HL-60 (cell line): ENCODE data around the gene MAP3K2.

Experiments used
- CTCF ChIP-seq: IDR thresholded peaks from one replicate; pipeline ENCODE4 v1.5.1; 2011; ENCODE audit warnings: low read length, control low read depth, inconsistent platforms; ENCODE audit not compliant: insufficient read depth
- GABPA ChIP-seq: IDR thresholded peaks from 2 replicates; pipeline ENCODE4 v1.6.1; 2012; ENCODE audit warnings: low read depth
- POLR2AphosphoS5 ChIP-seq: IDR thresholded peaks from 2 replicates; pipeline ENCODE4 v1.6.1; 2012; ENCODE audit warnings: low read depth
- REST ChIP-seq: IDR thresholded peaks from 2 replicates; pipeline ENCODE4 v1.6.1; 2012; ENCODE audit warnings: low read depth; ENCODE audit not compliant: insufficient replicate concordance
- SPI1 ChIP-seq: IDR thresholded peaks from 2 replicates; pipeline ENCODE4 v1.6.1; 2012; ENCODE audit warnings: low read depth, mild to moderate bottlenecking, borderline replicate concordance

GRCh38 chr2:127256866-127257265 is 130.9 kb downstream of the MAP3K2 start:
- TF ChIP-seq CTCF: no peak
- no peak for TF ChIP-seq REST
- no peak for TF ChIP-seq POLR2AphosphoS5
- no peak for TF ChIP-seq SPI1
- no peak for TF ChIP-seq GABPA
